ENCODE results near the gene DDIAS.

DNA sequence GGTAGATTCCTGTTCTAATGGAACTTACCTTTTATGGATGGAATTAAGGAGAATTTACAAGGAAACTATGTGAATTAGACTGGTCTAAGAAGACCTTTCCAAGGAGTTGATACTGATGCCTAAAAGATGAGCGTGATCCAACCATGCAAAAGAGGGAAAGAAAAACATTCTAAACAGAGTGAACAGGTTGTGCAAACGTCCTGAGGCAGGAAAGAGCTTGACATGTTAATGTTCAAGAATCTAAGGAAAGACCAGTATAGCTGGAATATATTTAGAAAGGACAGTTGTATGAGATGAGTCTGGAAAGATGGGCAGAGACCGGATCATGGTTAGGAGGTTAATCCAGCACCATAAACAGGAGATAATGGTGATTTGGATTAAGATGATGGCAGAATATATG is 1.3 kb downstream of the DDIAS start:
- TF ChIP-seq, protein P1, sequence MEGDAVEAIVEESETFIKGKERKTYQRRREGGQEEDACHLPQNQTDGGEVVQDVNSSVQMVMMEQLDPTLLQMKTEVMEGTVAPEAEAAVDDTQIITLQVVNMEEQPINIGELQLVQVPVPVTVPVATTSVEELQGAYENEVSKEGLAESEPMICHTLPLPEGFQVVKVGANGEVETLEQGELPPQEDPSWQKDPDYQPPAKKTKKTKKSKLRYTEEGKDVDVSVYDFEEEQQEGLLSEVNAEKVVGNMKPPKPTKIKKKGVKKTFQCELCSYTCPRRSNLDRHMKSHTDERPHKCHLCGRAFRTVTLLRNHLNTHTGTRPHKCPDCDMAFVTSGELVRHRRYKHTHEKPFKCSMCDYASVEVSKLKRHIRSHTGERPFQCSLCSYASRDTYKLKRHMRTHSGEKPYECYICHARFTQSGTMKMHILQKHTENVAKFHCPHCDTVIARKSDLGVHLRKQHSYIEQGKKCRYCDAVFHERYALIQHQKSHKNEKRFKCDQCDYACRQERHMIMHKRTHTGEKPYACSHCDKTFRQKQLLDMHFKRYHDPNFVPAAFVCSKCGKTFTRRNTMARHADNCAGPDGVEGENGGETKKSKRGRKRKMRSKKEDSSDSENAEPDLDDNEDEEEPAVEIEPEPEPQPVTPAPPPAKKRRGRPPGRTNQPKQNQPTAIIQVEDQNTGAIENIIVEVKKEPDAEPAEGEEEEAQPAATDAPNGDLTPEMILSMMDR (IDR thresholded peaks at IDR 0.05): no peak
- no peak for TF ChIP-seq POLR2A (IDR thresholded peaks at IDR 0.05)

Data from Peyer's patch (tissue), 4 donors.